Activated CD4-positive, CD25-positive, alpha-beta regulatory T cell treated with anti-CD3 and anti-CD28 coated beads, Interleukin-2, amount 50 U/mL, for 24 hours (primary cell): ENCODE data around the gene ZC2HC1B.

Experiments used
- ATAC-seq, 2 donors: fragments of 150-1000 bp; cut with Tn5 transposase; one replicate each; pipeline ENCODE4 v1.10.0; 2021; ENCODE audit warnings: mild to moderate bottlenecking in 1 of 2, moderate library complexity in 1 of 2

The ZC2HC1B gene

GRCh38 chr6:143964674-143965081 lies 100.4 kb downstream of the ZC2HC1B start:
- no peak for ATAC-seq

DNA sequence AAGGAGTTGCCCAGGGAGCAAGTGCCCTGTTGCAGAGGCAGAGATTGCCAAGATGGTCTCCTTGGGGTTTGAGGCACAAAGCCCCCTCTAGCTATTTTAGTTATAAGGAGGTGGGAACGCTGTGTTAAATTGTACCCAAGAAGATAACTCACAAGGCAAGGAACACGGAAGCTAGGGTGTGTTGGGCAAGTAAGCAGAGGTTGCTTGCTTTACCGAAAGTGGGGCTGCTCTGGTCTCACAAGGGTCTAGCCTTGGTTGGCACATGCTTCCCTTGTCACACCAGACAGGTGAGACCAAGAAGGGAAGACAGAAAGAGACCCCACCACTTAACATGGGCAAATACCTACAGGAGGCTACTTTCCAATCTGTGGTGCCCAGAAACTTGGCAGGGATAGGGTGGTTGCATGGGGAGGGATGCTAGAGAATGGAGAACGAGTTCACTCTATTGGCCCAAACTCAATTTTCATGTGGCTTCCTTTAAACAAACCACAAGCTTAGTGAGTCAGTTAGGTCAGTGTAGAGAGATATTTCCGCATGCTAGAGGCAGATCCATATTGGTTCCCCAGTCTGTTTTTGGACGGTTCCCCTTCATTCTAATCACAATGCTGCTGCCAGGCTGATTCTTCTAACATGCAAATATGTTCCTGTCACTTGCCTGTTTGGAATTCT lies 101.4 kb downstream of the ZC2HC1B start:
- no peak for ATAC-seq

DNA sequence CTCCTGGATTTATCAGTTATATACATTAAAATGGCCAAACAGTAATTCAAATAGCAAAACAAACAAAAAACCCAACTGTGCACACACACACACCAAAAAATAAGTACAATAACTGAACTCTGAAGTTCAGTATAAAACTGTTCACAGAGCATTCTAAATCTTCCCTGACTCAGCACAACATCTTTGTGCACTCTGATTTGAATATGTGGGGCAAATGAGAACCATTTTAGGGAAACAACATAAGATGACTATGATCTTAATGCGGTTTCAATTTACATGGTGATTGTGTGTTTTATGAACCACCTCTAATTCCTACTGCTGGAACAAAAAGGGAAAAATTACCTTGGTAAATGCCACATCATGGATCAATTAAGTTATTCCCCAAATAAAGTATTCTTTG lies 102.0 kb downstream of the ZC2HC1B start:
- no peak for ATAC-seq

- no peak for ATAC-seq
These were observed 103.6 kb downstream of the ZC2HC1B start for GRCh38 chr6:143967706-143968376.

DNA sequence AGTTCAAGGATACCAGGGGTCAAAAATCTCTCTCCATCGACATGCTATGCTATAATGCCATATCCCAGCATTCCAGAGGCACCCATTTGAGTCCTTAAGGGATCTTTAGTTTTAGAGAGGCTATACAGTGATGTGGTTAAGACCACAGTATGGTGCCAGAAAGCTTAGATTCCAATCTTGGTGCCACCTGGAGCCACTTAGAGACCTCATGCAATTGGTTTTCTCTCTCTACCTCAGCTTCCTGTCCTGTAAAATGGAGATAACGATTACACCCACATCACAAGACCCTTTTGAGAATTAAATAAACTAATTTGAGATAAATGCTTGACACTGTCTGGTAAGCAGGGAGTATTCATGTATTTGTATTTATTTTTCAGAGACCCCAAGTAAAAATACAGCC lies 104.8 kb downstream of the ZC2HC1B start:
- ATAC-seq = no peak

DNA sequence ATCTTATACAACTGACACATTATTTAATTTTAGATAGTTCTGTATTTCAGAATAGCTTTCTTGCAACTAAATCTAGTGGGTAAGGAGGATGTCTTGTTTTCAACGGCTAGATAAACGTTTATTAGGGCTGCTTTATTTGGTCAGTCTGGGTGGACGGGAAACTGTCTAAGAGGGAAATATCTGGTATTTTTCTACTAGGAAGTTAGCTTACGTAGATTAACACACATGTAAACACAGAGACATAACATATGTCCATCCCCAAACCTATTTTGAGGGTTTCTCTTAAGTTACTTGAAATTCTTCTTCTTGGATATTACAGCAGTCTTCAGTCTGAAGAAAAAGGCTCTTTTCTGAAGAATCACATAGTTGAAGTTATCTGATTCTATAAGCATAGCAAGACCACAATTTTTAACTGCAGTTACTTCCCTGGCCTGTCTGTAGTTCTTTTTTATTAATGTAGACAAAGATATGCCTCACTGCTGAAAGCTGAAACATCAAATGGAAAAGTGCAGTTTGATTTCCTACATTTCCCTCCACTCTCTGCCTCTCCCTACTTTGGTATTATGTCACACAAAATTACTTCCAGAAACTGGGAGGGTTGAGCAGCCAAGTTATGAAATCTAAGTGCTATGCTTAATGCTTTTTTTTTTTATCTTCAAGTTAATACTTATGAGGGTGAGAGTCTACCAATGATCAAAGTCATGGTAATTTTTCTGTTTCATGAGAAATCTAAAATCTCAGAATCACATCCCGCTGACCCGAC lies 106.4 kb downstream of the ZC2HC1B start:
- no peak for ATAC-seq

GRCh38 chr6:143971482-143972205 lies 107.4 kb downstream of the ZC2HC1B start:
- no peak for ATAC-seq

DNA sequence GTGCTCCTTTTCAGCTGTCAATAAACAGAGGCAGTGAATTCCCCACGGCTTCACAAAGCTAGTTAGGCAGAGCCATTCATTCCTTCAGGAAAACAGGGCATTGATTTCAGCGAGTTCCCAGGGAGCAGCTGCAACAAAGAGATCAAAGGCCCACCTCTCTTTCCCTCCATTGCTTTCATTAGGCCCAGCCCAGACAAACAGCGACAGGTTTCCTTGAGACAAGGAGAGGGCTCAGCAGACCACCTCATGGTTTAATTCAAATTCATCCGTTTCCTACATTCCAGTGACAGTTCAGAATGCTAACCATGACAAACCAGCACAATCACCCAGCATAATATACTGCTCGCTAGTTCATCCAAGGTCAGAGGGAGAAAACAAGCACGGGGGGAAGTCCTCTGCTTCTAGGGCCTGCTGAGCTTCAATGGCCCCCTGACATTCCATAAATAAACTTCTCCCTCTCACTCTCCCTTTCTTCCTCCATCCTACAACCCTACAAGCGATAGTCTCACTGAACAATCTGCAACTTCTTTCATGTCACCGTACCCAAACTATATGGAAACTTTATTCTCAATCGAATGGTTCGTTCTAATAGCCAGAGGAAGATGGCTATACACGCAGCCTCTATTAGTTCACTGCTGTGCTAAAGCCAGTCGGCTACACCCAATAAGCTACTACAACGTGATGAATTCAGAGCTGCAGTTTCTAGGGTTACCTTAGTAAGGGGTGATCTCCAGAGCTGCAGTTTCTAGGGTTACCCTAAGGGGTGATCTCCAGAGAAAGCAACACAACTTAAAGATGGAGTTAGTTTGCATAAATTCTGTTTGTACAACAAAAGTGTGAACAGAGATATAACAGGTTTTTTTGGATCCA lies 109.1 kb downstream of the ZC2HC1B start:
- no peak for ATAC-seq

DNA sequence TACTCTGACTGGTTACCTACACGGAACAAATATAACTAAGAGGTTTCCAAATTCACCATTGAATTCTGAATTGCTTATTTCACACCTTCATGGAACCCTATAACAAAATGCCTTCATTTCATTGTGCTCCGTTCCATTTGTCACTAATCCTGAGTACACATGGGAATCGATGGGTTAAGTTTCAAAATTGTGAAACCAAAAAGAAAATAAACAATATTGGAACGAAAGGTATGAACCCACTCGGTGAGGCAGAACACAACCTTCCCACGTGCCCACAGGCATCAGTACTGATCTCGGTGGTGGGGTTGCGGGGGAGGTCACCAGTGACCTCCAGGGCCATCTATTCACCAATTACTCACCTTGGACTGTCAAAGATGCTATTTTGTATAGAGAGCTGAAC lies 109.8 kb downstream of the ZC2HC1B start:
- no peak for ATAC-seq

DNA sequence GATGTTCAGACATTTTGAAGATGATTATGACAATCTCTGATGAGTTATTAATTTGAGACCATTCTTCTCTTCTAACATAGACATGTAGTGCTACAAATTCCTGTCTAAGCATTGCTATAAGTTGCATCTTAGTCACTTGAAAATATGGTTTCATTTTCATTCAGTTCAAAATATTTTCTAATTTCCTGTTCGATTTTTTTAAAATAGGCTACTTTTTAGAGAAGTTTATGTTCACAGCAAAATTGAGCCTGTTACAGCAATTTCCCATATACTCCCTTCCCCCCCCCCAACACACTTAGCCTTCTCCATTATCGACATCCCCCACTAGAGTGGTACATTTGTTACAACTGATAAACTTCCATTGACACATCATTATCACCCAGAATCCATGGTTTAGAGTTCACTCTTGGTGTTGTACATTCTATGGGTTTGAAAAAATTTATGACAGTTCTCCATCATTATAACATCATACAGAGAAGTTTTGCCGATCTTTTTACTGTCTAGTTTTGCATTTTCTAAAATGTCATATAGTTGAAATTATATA lies 112.6 kb downstream of the ZC2HC1B start:
- no peak for ATAC-seq

- ATAC-seq = no peak
These were observed 116.6 kb downstream of the ZC2HC1B start for GRCh38 chr6:143980921-143981320.

DNA sequence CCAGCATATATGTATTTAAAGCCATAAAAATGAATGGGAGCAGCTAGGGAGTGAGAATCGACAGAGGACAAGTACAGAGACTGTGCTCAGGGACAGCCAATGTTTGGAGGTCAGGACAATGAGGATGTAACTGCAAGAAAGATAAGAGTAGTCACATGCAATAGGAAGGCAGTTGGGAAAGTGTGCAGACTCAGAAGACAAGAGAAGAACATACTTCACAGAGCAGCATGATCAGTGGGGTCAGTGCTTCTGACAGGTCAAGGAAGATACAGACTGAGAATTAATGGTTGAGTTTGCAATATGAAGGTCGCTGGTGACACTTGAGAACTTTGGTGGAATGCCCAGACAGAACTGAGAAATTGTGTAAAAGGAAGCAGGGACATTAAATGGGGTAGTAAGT lies 118.7 kb downstream of the ZC2HC1B start:
- no peak for ATAC-seq

DNA sequence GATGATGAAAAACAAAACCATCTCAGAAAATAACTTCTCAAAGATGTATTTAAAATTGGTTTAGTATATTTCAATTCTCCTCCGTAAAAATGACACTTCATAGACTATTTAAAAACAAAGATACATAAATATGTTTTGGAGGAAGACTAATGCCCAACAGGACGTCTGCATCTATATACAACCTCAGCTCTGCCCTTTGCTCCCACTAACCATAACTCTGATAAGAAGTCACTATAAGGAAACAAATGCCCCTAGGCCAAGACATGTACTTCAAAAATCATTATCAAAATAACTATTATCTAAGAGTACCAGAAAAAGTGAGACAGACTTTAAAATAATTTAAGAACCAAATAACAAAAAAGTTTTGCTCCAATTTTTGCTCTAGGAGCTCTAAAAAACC lies 120.4 kb downstream of the ZC2HC1B start:
- no peak for ATAC-seq

- no peak for ATAC-seq
These were observed 122.3 kb downstream of the ZC2HC1B start for GRCh38 chr6:143986463-143987065.
